Suprapubic skin (tissue), 4 donors: Measurements from ENCODE around the gene CBL. TPM values are rescaled to one million over a fixed set of nuclear protein-coding genes. Genes with fewer than 3 reads are reported as not detected.

Experiments used
- DNase-seq, 2 donors: peaks; one replicate each; pipeline ENCODE4 v3.0.0-alpha.2; 2019; ENCODE audit warnings: low spot score in 2 of 2
- H3K27ac ChIP-seq: fragments of 200-600 bp; sonication (generic); one replicate; pipeline ENCODE4 v1.5.1; 2019
- H3K27me3 ChIP-seq: fragments of 200-600 bp; sonication (generic); one replicate; pipeline ENCODE4 v1.5.1; 2019
- H3K36me3 ChIP-seq: fragments of 200-600 bp; sonication (generic); one replicate; pipeline ENCODE4 v1.5.1; 2019
- H3K4me1 ChIP-seq: fragments of 200-600 bp; sonication (generic); one replicate; pipeline ENCODE4 v1.5.1; 2019
- H3K4me3 ChIP-seq: fragments of 200-600 bp; sonication (generic); one replicate; pipeline ENCODE4 v1.5.1; 2019; ENCODE audit warnings: mild to moderate bottlenecking
- H3K9me3 ChIP-seq: fragments of 200-600 bp; sonication (generic); one replicate; pipeline ENCODE4 v1.5.1; 2019
- CTCF ChIP-seq, 2 donors: fragments of 200-600 bp in 1 of 2; fragments of 450-650 bp in 1 of 2; sonication (generic) in 1 of 2; IDR thresholded peaks; one replicate each; pipeline ENCODE4 v1.5.1; 2016 to 2019; ENCODE audit warnings: antibody characterized with exemption in 2 of 2, mild to moderate bottlenecking in 1 of 2, moderate library complexity in 1 of 2
- EP300 ChIP-seq: sonication (generic); formaldehyde crosslinking; IDR thresholded peaks from one replicate; pipeline ENCODE4 v1.6.1; 2017; ENCODE audit warnings: antibody characterized with exemption
- POLR2A ChIP-seq, 2 donors: fragments of 450-650 bp; IDR thresholded peaks; one replicate each; pipeline ENCODE4 v1.6.1; 2017; ENCODE audit warnings: antibody characterized with exemption in 2 of 2, mild to moderate bottlenecking in 2 of 2, moderate library complexity in 2 of 2
- POLR2AphosphoS5 ChIP-seq, 3 donors: sonication (generic); formaldehyde crosslinking; IDR thresholded peaks; one replicate each; pipeline ENCODE4 v1.6.1; 2017; ENCODE audit warnings: antibody characterized with exemption in 3 of 3
- WGBS: methylation state at CpG from one replicate; pipeline ENCODE4 v1.1.5; 2018; 5-methylcytosine and 5-hydroxymethylcytosine counted together
- total RNA-seq, 4 donors: library from RNA; depleted of rRNA; stranded (reverse); fragments of >200 nt; gene quantifications; one replicate each; pipeline ENCODE4 v1.1.0, GENCODE V29; 2016

The CBL gene
- total RNA-seq, 4 donors from 2014 or later = 13.2 to 17.4 (median 17.2) TPM

GRCh38 chr11:119266063-119266462 lies 59.9 kb downstream of the CBL start:
- TF ChIP-seq CTCF (IDR thresholded peaks at IDR 0.05) (no peak), POLR2AphosphoS5 (IDR thresholded peaks at IDR 0.05) (no peak), POLR2A (IDR thresholded peaks at IDR 0.05) (no peak), EP300 (no peak)
- H3K36me3 ChIP-seq = no peaks in the 10 kb centered on the region
- peaks cover 4% of the 10 kb centered on the region for H3K4me1 ChIP-seq
- WGBS = 87% methylated on average over 3 of the region's 3 CpGs
- H3K27ac ChIP-seq = no peak overlapping the region
- H3K27me3 ChIP-seq = no peaks in the 10 kb centered on the region
- no peak overlapping the region for H3K4me3 ChIP-seq
- DNase-seq = no peak
- no peaks in the 10 kb centered on the region for H3K9me3 ChIP-seq

GRCh38 chr11:119266517-119267255 lies 60.5 kb downstream of the CBL start:
- no peaks in the 10 kb centered on the region for H3K9me3 ChIP-seq

GRCh38 chr11:119267645-119268044 lies 61.5 kb downstream of the CBL start:
- DNase-seq = no peak
- H3K27me3 ChIP-seq = no peaks in the 10 kb centered on the region
- WGBS = 81% methylated on average over 5 of the region's 5 CpGs
- no peaks in the 10 kb centered on the region for H3K9me3 ChIP-seq
- TF ChIP-seq EP300 = no peak
- no peak for TF ChIP-seq POLR2A (IDR thresholded peaks at IDR 0.05)
- no peak for TF ChIP-seq POLR2AphosphoS5 (IDR thresholded peaks at IDR 0.05)
- no peak for TF ChIP-seq CTCF (IDR thresholded peaks at IDR 0.05)
- H3K27ac ChIP-seq = no peak overlapping the region
- peaks cover 4% of the 10 kb centered on the region for H3K4me1 ChIP-seq
- no peak overlapping the region for H3K4me3 ChIP-seq
- H3K36me3 ChIP-seq = peaks cover 5% of the 10 kb centered on the region

More at GRCh38 chr11:119266517-119267255, 60.5 kb downstream of the CBL start:
- peaks cover 4% of the 10 kb centered on the region for H3K4me1 ChIP-seq
- TF ChIP-seq POLR2A (IDR thresholded peaks at IDR 0.05) = no peak
- no peak for TF ChIP-seq EP300
- no peak for TF ChIP-seq CTCF (IDR thresholded peaks at IDR 0.05)
- TF ChIP-seq POLR2AphosphoS5 (IDR thresholded peaks at IDR 0.05) = no peak
- no peaks in the 10 kb centered on the region for H3K27me3 ChIP-seq
- H3K27ac ChIP-seq = no peak overlapping the region
- 76% methylated on average over 7 of the region's 7 CpGs for WGBS
- H3K36me3 ChIP-seq = no peaks in the 10 kb centered on the region
- no peak for DNase-seq
- no peak overlapping the region for H3K4me3 ChIP-seq

- Histone ChIP-seq H3K27ac (no peak overlapping the region), H3K27me3 (no peaks in the 10 kb centered on the region), H3K4me3 (no peak overlapping the region), H3K36me3 (peaks cover 50% of the 10 kb centered on the region), H3K4me1 (no peaks in the 10 kb centered on the region), H3K9me3 (no peaks in the 10 kb centered on the region)
- DNase-seq = no peak
- TF ChIP-seq POLR2A (IDR thresholded peaks at IDR 0.05) (no peak), POLR2AphosphoS5 (IDR thresholded peaks at IDR 0.05) (no peak), EP300 (no peak), CTCF (IDR thresholded peaks at IDR 0.05) (no peak)
- WGBS = 93% methylated on average over 6 of the region's 6 CpGs
Measured at GRCh38 chr11:119273721-119274120, 67.6 kb downstream of the CBL start.

GRCh38 chr11:119277660-119278059 lies 71.5 kb downstream of the CBL start:
- TF ChIP-seq POLR2AphosphoS5 (IDR thresholded peaks at IDR 0.05) = no peak
- TF ChIP-seq POLR2A (IDR thresholded peaks at IDR 0.05) = no peak
- TF ChIP-seq CTCF (IDR thresholded peaks at IDR 0.05) = no peak
- no peak for TF ChIP-seq EP300
- WGBS = 95% methylated on average over 1 of the region's 1 CpG
- peaks cover 65% of the 10 kb centered on the region for H3K36me3 ChIP-seq
- H3K27ac ChIP-seq = no peak overlapping the region
- no peak overlapping the region for H3K4me3 ChIP-seq
- H3K27me3 ChIP-seq = no peaks in the 10 kb centered on the region
- no peaks in the 10 kb centered on the region for H3K4me1 ChIP-seq
- no peaks in the 10 kb centered on the region for H3K9me3 ChIP-seq
- no peak for DNase-seq
